H9 (cell line): Measurements from ENCODE around the gene BMERB1. TPM values are rescaled to one million over a fixed set of nuclear protein-coding genes. Genes with fewer than 3 reads are reported as not detected.

ENCODE experiments used
- DNase-seq: peaks from one replicate; pipeline ENCODE4 v3.0.0-alpha.2; 2017
- H2AFZ ChIP-seq: one replicate; pipeline ENCODE4 v1.6.1; 2013; ENCODE audit warnings: mild to moderate bottlenecking, low read length, control low read depth, moderate library complexity
- H2AK5ac ChIP-seq: 2 replicates; pipeline ENCODE4 v1.6.1; 2013; ENCODE audit warnings: low read length, control low read depth, mixed read lengths; ENCODE audit not compliant: insufficient read length
- H2BK120ac ChIP-seq: one replicate; pipeline ENCODE4 v1.6.1; 2013; ENCODE audit warnings: low read depth, mild to moderate bottlenecking, low read length, control low read depth, inconsistent platforms; ENCODE audit not compliant: poor library complexity, severe bottlenecking
- H2BK12ac ChIP-seq: 2 replicates; pipeline ENCODE4 v1.6.1; 2013; ENCODE audit warnings: low read length, control low read depth, mixed read lengths, low read depth; ENCODE audit not compliant: insufficient read length
- H2BK15ac ChIP-seq: 2 replicates; pipeline ENCODE4 v1.6.1; 2013; ENCODE audit warnings: low read depth, low read length, control low read depth
- H2BK20ac ChIP-seq: one replicate; pipeline ENCODE4 v1.6.1; 2013; ENCODE audit warnings: low read depth, mild to moderate bottlenecking, low read length, control low read depth, inconsistent platforms; ENCODE audit not compliant: poor library complexity, severe bottlenecking
- H2BK5ac ChIP-seq: 2 replicates; pipeline ENCODE4 v1.6.1; 2013; ENCODE audit warnings: low read length, control low read depth, mixed read lengths; ENCODE audit not compliant: insufficient read length
- H3K14ac ChIP-seq: 2 replicates; pipeline ENCODE4 v1.6.1; 2013; ENCODE audit warnings: low read length, control low read depth; ENCODE audit not compliant: insufficient read depth
- H3K18ac ChIP-seq: 2 replicates; pipeline ENCODE4 v1.6.1; 2013; ENCODE audit warnings: low read depth, mild to moderate bottlenecking, mixed read lengths, low read length, control low read depth; ENCODE audit not compliant: insufficient read length
- H3K23ac ChIP-seq: 2 replicates; pipeline ENCODE4 v1.6.1; 2013; ENCODE audit warnings: low read length, control low read depth, mixed read lengths, low read depth; ENCODE audit not compliant: insufficient read length
- H3K23me2 ChIP-seq: 2 replicates; pipeline ENCODE4 v1.6.1; 2013; ENCODE audit warnings: low read depth, mild to moderate bottlenecking, mixed read lengths, low read length, control low read depth; ENCODE audit not compliant: insufficient read length, poor library complexity, severe bottlenecking
- H3K27ac ChIP-seq: 2 replicates; pipeline ENCODE4 v1.5.1; 2013; ENCODE audit warnings: low read length, control low read depth, mixed read lengths, low read depth; ENCODE audit not compliant: insufficient read length
- H3K27me3 ChIP-seq: 2 replicates; pipeline ENCODE4 v1.6.1; 2013; ENCODE audit warnings: low read length, control low read depth, inconsistent platforms; ENCODE audit not compliant: insufficient read depth
- H3K4ac ChIP-seq: 2 replicates; pipeline ENCODE4 v1.6.1; 2013; ENCODE audit warnings: low read depth, mild to moderate bottlenecking, control low read depth, inconsistent platforms, low read length, moderate library complexity
- H3K4me1 ChIP-seq: 2 replicates; pipeline ENCODE4 v1.6.1; 2013; ENCODE audit warnings: low read length, control low read depth, inconsistent platforms; ENCODE audit not compliant: insufficient read depth
- H3K4me2 ChIP-seq: 2 replicates; pipeline ENCODE4 v1.6.1; 2013; ENCODE audit warnings: low read length, control low read depth, mixed read lengths; ENCODE audit not compliant: insufficient read length, insufficient read depth
- H3K56ac ChIP-seq: 2 replicates; pipeline ENCODE4 v1.6.1; 2013; ENCODE audit warnings: low read depth, mild to moderate bottlenecking, mixed read lengths, low read length, control low read depth; ENCODE audit not compliant: insufficient read length
- H3K79me1 ChIP-seq: 2 replicates; pipeline ENCODE4 v1.6.1; 2013; ENCODE audit warnings: low read depth, mild to moderate bottlenecking, moderate library complexity, low read length, control low read depth, inconsistent platforms; ENCODE audit not compliant: insufficient read depth, poor library complexity, severe bottlenecking
- H3K79me2 ChIP-seq: 2 replicates; pipeline ENCODE4 v1.6.1; 2013; ENCODE audit warnings: low read length, control low read depth, inconsistent platforms; ENCODE audit not compliant: insufficient read depth
- H3K9ac ChIP-seq: 2 replicates; pipeline ENCODE4 v1.6.1; 2013; ENCODE audit warnings: low read length, control low read depth, mixed read lengths; ENCODE audit not compliant: insufficient read length; ENCODE audit errors: extremely low read depth
- H3K9me3 ChIP-seq: one replicate; pipeline ENCODE4 v1.6.1; 2013; ENCODE audit warnings: low read depth, low read length, inconsistent platforms; ENCODE audit not compliant: control insufficient read depth
- H3T11ph ChIP-seq: one replicate; pipeline ENCODE4 v1.6.1; 2013; ENCODE audit warnings: mild to moderate bottlenecking, low read length, control low read depth, inconsistent platforms
- H4K20me1 ChIP-seq: one replicate; pipeline ENCODE4 v1.6.1; 2013; ENCODE audit not compliant: control insufficient read depth, insufficient read length, insufficient read depth
- H4K5ac ChIP-seq: 2 replicates; pipeline ENCODE4 v1.6.1; 2013; ENCODE audit warnings: low read depth, mild to moderate bottlenecking, mixed read lengths, low read length, control low read depth; ENCODE audit not compliant: insufficient read length
- H4K8ac ChIP-seq: replicated peaks from 2 replicates; pipeline ENCODE4 v1.6.1; 2013; ENCODE audit warnings: low read length, control low read depth, mixed read lengths, low read depth; ENCODE audit not compliant: insufficient read length
- H4K91ac ChIP-seq: 2 replicates; pipeline ENCODE4 v1.6.1; 2013; ENCODE audit warnings: low read depth, mild to moderate bottlenecking, moderate library complexity, mixed read lengths, low read length, control low read depth; ENCODE audit not compliant: insufficient read length
- H3K27ac Mint-ChIP-seq, 3 experiments: 2 replicates in 2 of 3; 3 replicates in 1 of 3; pipeline ENCODE4 v1.8.0; 2020 to 2021; ENCODE audit warnings: mixed read lengths in 3 of 3, mild to moderate bottlenecking in 1 of 3, moderate library complexity in 1 of 3
- H3K27me3 Mint-ChIP-seq: 2 replicates; pipeline ENCODE4 v1.8.0; 2021; ENCODE audit warnings: low read depth, mild to moderate bottlenecking, moderate library complexity, mixed read lengths
- H3K36me3 Mint-ChIP-seq, 3 experiments: 2 replicates in 2 of 3; 3 replicates in 1 of 3; pipeline ENCODE4 v1.8.0; 2020 to 2021; ENCODE audit warnings: low read depth in 3 of 3, mixed read lengths in 3 of 3; ENCODE audit not compliant: insufficient read depth in 1 of 3
- H3K4me1 Mint-ChIP-seq, 2 experiments: 2 replicates each; pipeline ENCODE4 v1.8.0; 2020; ENCODE audit warnings: mixed read lengths in 2 of 2
- H3K4me3 Mint-ChIP-seq, 2 experiments: 2 replicates in 1 of 2; 3 replicates in 1 of 2; pipeline ENCODE4 v1.8.0; 2020 to 2021; ENCODE audit warnings: mild to moderate bottlenecking in 2 of 2, mixed read lengths in 2 of 2, moderate library complexity in 1 of 2
- H3K9me3 Mint-ChIP-seq, 2 experiments: 2 replicates in 1 of 2; 3 replicates in 1 of 2; pipeline ENCODE4 v1.8.0; 2020; ENCODE audit warnings: mild to moderate bottlenecking in 2 of 2, mixed read lengths in 2 of 2, moderate library complexity in 1 of 2
- WGBS: extraction: QIAGEN DNeasy Blood & Tissue Kit; methylation state at CpG from one replicate; pipeline ENCODE4 v1.1.7; 2013; ENCODE audit warnings: missing lambda C conversion rate, low lambda C conversion rate, mixed read lengths; ENCODE audit not compliant: insufficient read length; ENCODE audit errors: extremely low coverage; 5-methylcytosine and 5-hydroxymethylcytosine counted together
- total RNA-seq: library from RNA; stranded (reverse); gene quantifications from 2 replicates; pipeline ENCODE4 v1.2.1, GENCODE V29; 2021
- TF ChIP-seq, protein P1 (sequence below): fragments of 200-600 bp; sonication (generic); conservative IDR thresholded peaks from 3 replicates; pipeline ENCODE4 v1.8.0; 2021; ENCODE audit warnings: antibody characterized with exemption, mild to moderate bottlenecking

Gene BMERB1
- total RNA-seq, 1 experiment from 2014 or later = 19.5 TPM

DNA sequence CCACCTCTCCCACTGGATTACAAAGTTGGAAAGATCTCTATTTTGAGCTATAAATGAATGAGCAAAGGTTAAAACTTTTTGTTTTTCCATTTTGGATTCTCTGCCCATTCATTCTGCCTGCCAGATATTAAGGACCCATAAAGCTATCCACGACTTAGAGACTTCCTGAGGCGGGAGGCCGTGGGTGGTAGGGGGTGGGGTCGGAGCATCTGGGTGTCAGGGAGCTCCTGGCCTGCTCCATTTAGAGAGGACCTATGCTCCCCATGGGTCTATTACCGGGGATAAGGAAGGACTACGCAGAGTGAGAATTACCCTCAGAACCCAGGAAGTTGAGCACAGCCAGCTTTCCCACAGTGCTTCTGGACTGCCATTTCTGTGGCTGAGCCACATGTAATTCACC, 162.7 kb downstream of the BMERB1 start:
- Histone ChIP-seq H3K9ac (no peak overlapping the region), H4K8ac (no peak overlapping the region), H3K18ac (no peak overlapping the region), H3K4ac (no peak overlapping the region), H3K23ac (no peak overlapping the region), H2AFZ (no peak overlapping the region), H3K27me3 (no peaks in the 10 kb centered on the region), H2BK120ac (no peak overlapping the region), H4K91ac (no peak overlapping the region), H3T11ph (no peak overlapping the region), H2AK5ac (no peak overlapping the region), H3K79me1 (no peaks in the 10 kb centered on the region), H4K5ac (no peak overlapping the region), H3K23me2 (no peaks in the 10 kb centered on the region), H4K20me1 (no peaks in the 10 kb centered on the region), H2BK12ac (no peak overlapping the region), H3K4me1 (no peaks in the 10 kb centered on the region), H3K79me2 (no peaks in the 10 kb centered on the region), H2BK20ac (no peak overlapping the region), H2BK5ac (no peak overlapping the region), H3K56ac (no peak overlapping the region), H3K4me2 (no peak overlapping the region), H3K14ac (no peak overlapping the region), H3K9me3 (no peaks in the 10 kb centered on the region), H2BK15ac (no peak overlapping the region), H3K27ac (no peak overlapping the region)
- TF ChIP-seq, protein P1, sequence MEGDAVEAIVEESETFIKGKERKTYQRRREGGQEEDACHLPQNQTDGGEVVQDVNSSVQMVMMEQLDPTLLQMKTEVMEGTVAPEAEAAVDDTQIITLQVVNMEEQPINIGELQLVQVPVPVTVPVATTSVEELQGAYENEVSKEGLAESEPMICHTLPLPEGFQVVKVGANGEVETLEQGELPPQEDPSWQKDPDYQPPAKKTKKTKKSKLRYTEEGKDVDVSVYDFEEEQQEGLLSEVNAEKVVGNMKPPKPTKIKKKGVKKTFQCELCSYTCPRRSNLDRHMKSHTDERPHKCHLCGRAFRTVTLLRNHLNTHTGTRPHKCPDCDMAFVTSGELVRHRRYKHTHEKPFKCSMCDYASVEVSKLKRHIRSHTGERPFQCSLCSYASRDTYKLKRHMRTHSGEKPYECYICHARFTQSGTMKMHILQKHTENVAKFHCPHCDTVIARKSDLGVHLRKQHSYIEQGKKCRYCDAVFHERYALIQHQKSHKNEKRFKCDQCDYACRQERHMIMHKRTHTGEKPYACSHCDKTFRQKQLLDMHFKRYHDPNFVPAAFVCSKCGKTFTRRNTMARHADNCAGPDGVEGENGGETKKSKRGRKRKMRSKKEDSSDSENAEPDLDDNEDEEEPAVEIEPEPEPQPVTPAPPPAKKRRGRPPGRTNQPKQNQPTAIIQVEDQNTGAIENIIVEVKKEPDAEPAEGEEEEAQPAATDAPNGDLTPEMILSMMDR = no peak
- Mint-ChIP-seq H3K4me1 (peaks cover 12 to 15% of the 10 kb centered on the region in 2 experiments), H3K27ac (no peak overlapping the region), H3K4me3 (no peak overlapping the region), H3K9me3 (no peaks in the 10 kb centered on the region), H3K27me3 (no peaks in the 10 kb centered on the region; the same call in 1 of the 2 replicates), H3K36me3 (peaks cover 18 to 62% (median 47%) of the 10 kb centered on the region in 3 experiments)
- DNase-seq = no peak
- WGBS = no CpG with 5 or more reads among the region's 6 CpGs
